ENCODE data around the gene KRTAP4-8. TPM values are rescaled to one million over a fixed set of nuclear protein-coding genes. Genes with fewer than 3 reads are reported as not detected.

Gene KRTAP4-8
- total RNA-seq (2021; ENCODE audit: unreplicated experiment) (not detected), Bru-seq, nascent RNA (not detected), BruChase-seq, experiment 1, labeled RNA remaining after a 2-hour chase (not detected), BruChase-seq, experiment 2, labeled RNA remaining after a 6-hour chase (not detected)
- polyA plus RNA-seq (2012; ENCODE audit: insufficient read length), result not detected
- long read RNA-seq, result 0 reads

DNA sequence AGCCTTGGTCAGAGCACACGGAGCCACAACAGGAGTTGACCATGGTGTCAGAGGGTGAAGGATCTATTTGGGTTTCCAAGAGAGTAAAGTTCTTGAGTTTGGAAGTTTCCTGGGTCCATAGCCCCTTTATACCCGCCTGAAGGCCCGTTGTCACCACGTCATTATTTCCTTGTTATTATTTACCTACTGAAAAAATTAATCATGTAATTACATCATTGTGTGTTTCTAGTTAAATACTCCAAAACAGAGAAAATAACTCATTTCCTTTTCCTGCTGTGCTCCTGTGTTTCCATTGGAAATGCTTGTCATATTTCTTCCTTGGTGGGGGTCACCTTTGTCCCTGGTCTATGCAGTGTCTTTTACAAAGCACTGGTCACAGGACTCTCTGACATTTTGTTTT, at the start of gene KRTAP4-8:
Gene KRTAP4-8 (minus strand): TSS at position 101 of the 400 bp plus-strand sequence. CDS start 58 bp downstream, at position 43.
- no peak for DNase-seq (ENCODE audit: low read depth, low spot score)
- intact Hi-C loops (cut with micrococcal nuclease; ENCODE audit: unreplicated experiment) (no loop called here), in situ Hi-C loops (cut with HindIII; ENCODE audit: low pct_unique_long_range_greater_than_20kb, low sequenced_read_pairs) (no loop called here)
- TF ChIP-seq POLR2AphosphoS5 (IDR thresholded peaks at IDR 0.05; ENCODE audit: low read depth, low read length) (no peak), REST (IDR thresholded peaks at IDR 0.05; ENCODE audit: insufficient read depth in 1 of 2, low read depth in 2 of 2, low read length in 1 of 2) (no peak), SIN3A (IDR thresholded peaks at IDR 0.05; ENCODE audit: borderline replicate concordance, insufficient read depth, low read depth, low read length) (no peak), TCF7L2 (IDR thresholded peaks at IDR 0.05; ENCODE audit: low read depth, low read length) (no peak), CTCF (IDR thresholded peaks at IDR 0.05) (no peak)
- no TSS peak for BruUV-seq (replicated peaks)
- H3K36me3 ChIP-seq (ENCODE audit: control insufficient read depth, insufficient read depth, low read length), result no peaks in the 10 kb centered on the region
- no peak for ATAC-seq
- no peaks in the 10 kb centered on the region for H3K9me3 ChIP-seq (ENCODE audit: control insufficient read depth, insufficient read depth, low read depth, low read length)
- H3K27me3 ChIP-seq (ENCODE audit: control insufficient read depth, insufficient read depth, low read length), result no peaks in the 10 kb centered on the region
- POLR2A ChIA-PET, result no interaction called here
- no peak within 1 kb of the TSS for H3K4me3 ChIP-seq (ENCODE audit: low read depth in 2 of 2, low read length in 2 of 2)
- CTCF ChIA-PET, result no interaction called here
- H3K4me1 ChIP-seq (ENCODE audit: control insufficient read depth, insufficient read depth, low read length), result no peaks in the 10 kb centered on the region
- H3K27ac ChIP-seq (ENCODE audit: low read length), result no peak within 1 kb of the TSS

- Histone ChIP-seq H3K36me3 (ENCODE audit: control insufficient read depth, insufficient read depth, low read length) (no peaks in the 10 kb centered on the region), H3K4me3 (ENCODE audit: low read depth in 2 of 2, low read length in 2 of 2) (no peak overlapping the region), H3K9me3 (ENCODE audit: control insufficient read depth, insufficient read depth, low read depth, low read length) (no peaks in the 10 kb centered on the region), H3K27me3 (ENCODE audit: control insufficient read depth, insufficient read depth, low read length) (no peaks in the 10 kb centered on the region), H3K27ac (ENCODE audit: low read length) (no peak overlapping the region), H3K4me1 (ENCODE audit: control insufficient read depth, insufficient read depth, low read length) (no peaks in the 10 kb centered on the region)
- ChIA-PET POLR2A (no interaction called here), CTCF (no interaction called here)
- BruUV-seq (replicated peaks), result no TSS peak
- intact Hi-C loops (cut with micrococcal nuclease; ENCODE audit: unreplicated experiment), result no loop called here
- in situ Hi-C loops (cut with HindIII; ENCODE audit: low pct_unique_long_range_greater_than_20kb, low sequenced_read_pairs), result no loop called here
- ATAC-seq, result no peak
- DNase-seq (ENCODE audit: low read depth, low spot score), result no peak
- TF ChIP-seq POLR2AphosphoS5 (IDR thresholded peaks at IDR 0.05; ENCODE audit: low read depth, low read length) (no peak), CTCF (IDR thresholded peaks at IDR 0.05) (no peak), TCF7L2 (IDR thresholded peaks at IDR 0.05; ENCODE audit: low read depth, low read length) (no peak), SIN3A (IDR thresholded peaks at IDR 0.05; ENCODE audit: borderline replicate concordance, insufficient read depth, low read depth, low read length) (no peak), REST (IDR thresholded peaks at IDR 0.05; ENCODE audit: insufficient read depth in 1 of 2, low read depth in 2 of 2, low read length in 1 of 2) (no peak)
Measured at GRCh38 chr17:41145261-41145660, 47.3 kb upstream of the KRTAP4-8 start.

Data from Panc1 (cell line).